K562 (cell line): ENCODE data around the gene OR52M1. TPM values are rescaled to one million over a fixed set of nuclear protein-coding genes. Genes with fewer than 3 reads are reported as not detected.

Experiments
- ATAC-seq: fragments of 200-7000 bp; cut with Tn5 transposase; 3 replicates; pipeline ENCODE4 v1.9.1; 2020; ENCODE audit warnings: moderate library complexity
- BruUV-seq: library from RNA; stranded (reverse); fragments of 400-500 nt; replicated peaks from 2 replicates; lab custom pipeline; 2021; lab: Mats Ljungman, UMichigan
- CTCF ChIA-PET: fragments of 300-600 bp; formaldehyde crosslinking; extraction: SDS; loops from one replicate; lab custom pipeline; 2021; ENCODE audit warnings: low intra/inter-chr PET ratio; lab: Yijun Ruan, JAX
- POLR2A ChIA-PET: fragments of 300-600, 350-650 bp; sonication (Branson Sonifier 250); formaldehyde crosslinking; extraction: SDS; loops from one replicate; lab custom pipeline; 2021; ENCODE audit warnings: antibody characterized with exemption, inconsistent platforms; lab: Yijun Ruan, JAX
- DNase-seq, 4 experiments: peaks; one replicate each; pipeline versions ENCODE4 v3.0.0 to v3.0.0-alpha.2; 2011 to 2018; ENCODE audit warnings: low spot score in 3 of 4, mixed read lengths in 3 of 4; ENCODE audit errors: extremely low read depth in 1 of 4
- FAIRE-seq: peaks from 2 replicates; lab custom pipeline; 2011; peaks lifted over from hg19 to GRCh38; lab: Jason Lieb, UNC
- H2AFZ ChIP-seq: 2 replicates; pipeline ENCODE4 v1.6.0; 2011; ENCODE audit warnings: low read depth, low read length, control low read depth, inconsistent platforms
- H3K27ac ChIP-seq: fragments of 200-600 bp; 3 replicates; pipeline ENCODE4 v1.8.0; 2011; ENCODE audit warnings: low read depth, mild to moderate bottlenecking, control low read depth, inconsistent platforms, low read length, moderate library complexity, mixed read lengths; ENCODE audit errors: extremely low read depth
- H3K27me3 ChIP-seq, 2 experiments: fragments of 300-600 bp in 1 of 2; 2 replicates in 1 of 2; 3 replicates in 1 of 2; pipeline versions ENCODE4 v1.6.0 to v1.8.0; 2011; ENCODE audit warnings: inconsistent platforms in 2 of 2, low read length in 2 of 2, mild to moderate bottlenecking in 1 of 2, mixed read lengths in 1 of 2, moderate library complexity in 1 of 2; ENCODE audit not compliant: control insufficient read depth in 2 of 2, insufficient read depth in 2 of 2
- H3K36me3 ChIP-seq: fragments of 300-600 bp; 3 replicates; pipeline ENCODE4 v1.8.0; 2011; ENCODE audit warnings: mild to moderate bottlenecking, low read length, inconsistent platforms; ENCODE audit not compliant: control insufficient read depth, insufficient read depth
- H3K4me1 ChIP-seq, 2 experiments: fragments of 200-600 bp in 1 of 2; replicated peaks in 1 of 2; 2 replicates in 1 of 2; 3 replicates in 1 of 2; pipeline versions ENCODE4 v1.5.1 to v1.8.0; 2011; ENCODE audit warnings: inconsistent platforms in 2 of 2, low read length in 2 of 2, mild to moderate bottlenecking in 1 of 2, mixed read lengths in 1 of 2, moderate library complexity in 1 of 2; ENCODE audit not compliant: control insufficient read depth in 2 of 2, insufficient read depth in 2 of 2
- H3K4me2 ChIP-seq: 2 replicates; pipeline ENCODE4 v1.6.1; 2011; ENCODE audit warnings: low read length, control low read depth, inconsistent platforms, mixed read lengths; ENCODE audit not compliant: insufficient read depth
- H3K4me3 ChIP-seq: fragments of 200-600 bp; sonication (generic), shearing (Covaris generic); 2 replicates; pipeline ENCODE4 v1.5.1; 2016; ENCODE audit warnings: control low read depth, inconsistent platforms
- H3K79me2 ChIP-seq: fragments of 200-600 bp; 3 replicates; pipeline ENCODE4 v1.8.0; 2011; ENCODE audit warnings: low read length, inconsistent platforms; ENCODE audit not compliant: control insufficient read depth, insufficient read depth
- H3K9ac ChIP-seq, 2 experiments: 2 replicates each; pipeline versions ENCODE4 v1.6.0 to v1.6.1; 2011; ENCODE audit warnings: low read depth in 2 of 2, low read length in 2 of 2, control low read depth in 1 of 2, inconsistent platforms in 1 of 2, mild to moderate bottlenecking in 1 of 2, mixed read lengths in 1 of 2; ENCODE audit not compliant: insufficient read depth in 1 of 2
- H3K9me1 ChIP-seq: one replicate; pipeline ENCODE4 v1.6.0; 2011; ENCODE audit warnings: inconsistent platforms, mild to moderate bottlenecking, low read length, moderate library complexity; ENCODE audit not compliant: control insufficient read depth, insufficient read depth
- H3K9me3 ChIP-seq: replicated peaks from 2 replicates; pipeline ENCODE4 v1.5.1; 2011; ENCODE audit warnings: low read depth, low read length, inconsistent platforms; ENCODE audit not compliant: control insufficient read depth, insufficient read depth
- H4K20me1 ChIP-seq: replicated peaks from 2 replicates; pipeline ENCODE4 v1.6.1; 2011; ENCODE audit warnings: low read length, inconsistent platforms, mixed read lengths; ENCODE audit not compliant: control insufficient read depth, insufficient read depth
- HDAC2 ChIP-seq: fragments of 450-650 bp; IDR thresholded peaks from 2 replicates; pipeline ENCODE4 v1.6.1; 2016; ENCODE audit warnings: mild to moderate bottlenecking
- LCOR ChIP-seq: sonication (generic); formaldehyde crosslinking; IDR thresholded peaks from 2 replicates; pipeline ENCODE4 v1.8.0; 2022; ENCODE audit warnings: mild to moderate bottlenecking, missing genetic modification reagents
- MAFG ChIP-seq: fragments of 450-650 bp; conservative IDR thresholded peaks from 2 replicates; pipeline ENCODE4 v1.6.1; 2016; ENCODE audit warnings: missing genetic modification characterization, missing compliant biosample characterization
- PHTF2 ChIP-seq: fragments of 250-450 bp; sonication (Bioruptor Pico); IDR thresholded peaks from 2 replicates; pipeline ENCODE4 v1.5.0; 2021; ENCODE audit warnings: mild to moderate bottlenecking
- RCOR1 ChIP-seq, 2 experiments: IDR thresholded peaks; 2 replicates each; pipeline ENCODE4 v1.6.1; 2012; ENCODE audit warnings: low read depth in 2 of 2, low read length in 2 of 2, borderline replicate concordance in 1 of 2, improper control_type of control experiment in 1 of 2
- SP2 ChIP-seq: IDR thresholded peaks from 2 replicates; pipeline ENCODE4 v1.6.1; 2011; ENCODE audit warnings: mild to moderate bottlenecking, low read depth, low read length, moderate library complexity; ENCODE audit not compliant: poor library complexity, severe bottlenecking; ENCODE audit errors: extremely low read depth
- STAT5B ChIP-seq: fragments of 250-450 bp; sonication (Bioruptor Pico); IDR thresholded peaks from 2 replicates; pipeline ENCODE4 v1.8.0; 2021; ENCODE audit warnings: mild to moderate bottlenecking, inconsistent platforms
- ZEB2 ChIP-seq: fragments of 450-650 bp; IDR thresholded peaks from 2 replicates; pipeline ENCODE4 v1.6.1; 2016
- ZFP1 ChIP-seq: fragments of 450-650 bp; formaldehyde crosslinking; IDR thresholded peaks from 2 replicates; pipeline ENCODE4 v1.4.0; 2020; ENCODE audit warnings: mild to moderate bottlenecking, mixed read lengths
- WGBS: fragments of 100-300 bp; shearing (Covaris generic); methylation state at CpG from one replicate; pipeline ENCODE4 v1.1.6; 2016; ENCODE audit warnings: low coverage, mixed read lengths; ENCODE audit not compliant: insufficient coverage; ENCODE audit errors: missing lambda C conversion rate; 5-methylcytosine and 5-hydroxymethylcytosine counted together
- in situ Hi-C: fragments of 300-500 bp; cut with MboI; formaldehyde crosslinking; loops from 4 replicates; pipeline ENCODE4 v1.15.0; 2018; ENCODE audit warnings: inconsistent platforms, mixed read lengths
- intact Hi-C: fragments of 100-400 bp; cut with micrococcal nuclease; formaldehyde crosslinking; loops from 2 replicates; pipeline ENCODE4 v1.14.2; 2022
- polyA plus RNA-seq, 8 experiments: library from polyadenylated mRNA; depleted of rRNA in 4 of 8; stranded (reverse) in 5 of 8; unstranded in 3 of 8; fragments of >200 nt; fragmentation: Nextera tagmentation in 2 of 8; fragmentation: Illumina TruSeq in 1 of 8; extraction: Ambion mirVana in 2 of 8; extraction: Trizol in 1 of 8; gene quantifications; 2 replicates each; pipeline versions ENCODE4 v1.2.1 to v1.2.3, GENCODE V29; 2011 to 2014; ENCODE audit warnings: inconsistent platforms in 1 of 8, missing spikeins in 1 of 8
- total RNA-seq, 7 experiments: library from RNA; depleted of rRNA in 6 of 7; stranded (reverse); fragments of >200 nt in 6 of 7; fragmentation: Illumina TruSeq in 2 of 7; extraction: Trizol in 2 of 7; gene quantifications; 2 replicates each; pipeline versions ENCODE4 v1.2.1 to v1.2.3, GENCODE V29; 2011 to 2021; ENCODE audit warnings: low replicate concordance in 1 of 7
- TF ChIP-seq, protein P1 (sequence below): fragments of 450-650 bp; IDR thresholded peaks from 2 replicates; pipeline ENCODE4 v1.6.1; 2016; ENCODE audit warnings: low read depth, mild to moderate bottlenecking, moderate library complexity

Gene OR52M1
- total and polyA plus RNA-seq, 9 of the 15 experiments (the other 6 are each of a cell fraction or from before 2014, with no cell fraction given) = not detected

DNA sequence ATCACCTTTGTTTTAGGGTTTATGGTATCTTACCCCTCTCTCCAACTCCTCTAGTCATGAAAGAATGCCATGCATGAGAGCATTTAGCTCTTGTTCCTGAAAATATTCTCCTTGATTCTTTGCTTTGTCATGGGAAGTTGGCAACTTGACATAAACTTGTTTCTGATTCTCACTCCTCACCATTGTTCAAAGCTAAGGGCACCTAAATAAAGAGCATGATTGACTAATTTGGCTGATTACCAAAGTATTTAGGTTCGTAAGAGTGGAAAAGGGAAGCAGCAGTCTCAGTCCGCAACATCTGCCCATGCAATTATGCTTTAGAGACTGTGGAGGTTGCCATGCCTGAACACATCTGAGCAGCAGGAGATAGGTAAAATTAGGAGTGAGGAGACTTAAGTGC is 36.1 kb upstream of the OR52M1 start:
- FAIRE-seq (no peak), DNase-seq (no peak), ATAC-seq (no peak)
- H3K4me2 ChIP-seq = no peak overlapping the region
- H3K27ac ChIP-seq = no peak overlapping the region
- H3K9ac ChIP-seq = no peak overlapping the region
- in situ Hi-C loops = no loop called here
- H4K20me1 ChIP-seq = no peaks in the 10 kb centered on the region
- no peaks in the 10 kb centered on the region for H3K27me3 ChIP-seq
- whole genome bisulfite sequencing = 14% methylated on average over 2 of the region's 2 CpGs
- no peaks in the 10 kb centered on the region for H3K9me3 ChIP-seq
- ChIA-PET POLR2A (interaction anchor here (1.5 kb wide), 1 partner anchor 15 kb away, joined by 4 read pairs; no protein-coding TSS in a partner anchor), CTCF (no interaction called here)
- no peaks in the 10 kb centered on the region for H3K4me1 ChIP-seq
- H3K79me2 ChIP-seq = no peaks in the 10 kb centered on the region
- H2AFZ ChIP-seq = no peak overlapping the region
- no TSS peak for BruUV-seq
- intact Hi-C loops = no loop called here
- H3K36me3 ChIP-seq = no peaks in the 10 kb centered on the region
- no peak for TF ChIP-seq ZFP1 (CRISPR knock-in tag)
- no peak for TF ChIP-seq STAT5B (CRISPR knock-in tag)
- TF ChIP-seq LCOR = no peak
- no peak for TF ChIP-seq MAFG (tag)
- TF ChIP-seq HDAC2 = no peak
- no peak for TF ChIP-seq PHTF2 (CRISPR knock-in tag)
- TF ChIP-seq ZEB2 = no peak
- TF ChIP-seq RCOR1 (IDR thresholded peaks at IDR 0.05; ENCODE audit: borderline replicate concordance in 1 of 2, low read depth in 2 of 2, low read length in 2 of 2) = no peak
- no peak for TF ChIP-seq SP2
- TF ChIP-seq, protein P1, sequence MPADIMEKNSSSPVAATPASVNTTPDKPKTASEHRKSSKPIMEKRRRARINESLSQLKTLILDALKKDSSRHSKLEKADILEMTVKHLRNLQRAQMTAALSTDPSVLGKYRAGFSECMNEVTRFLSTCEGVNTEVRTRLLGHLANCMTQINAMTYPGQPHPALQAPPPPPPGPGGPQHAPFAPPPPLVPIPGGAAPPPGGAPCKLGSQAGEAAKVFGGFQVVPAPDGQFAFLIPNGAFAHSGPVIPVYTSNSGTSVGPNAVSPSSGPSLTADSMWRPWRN = no peak
- H3K9me1 ChIP-seq = no peaks in the 10 kb centered on the region
- H3K4me3 ChIP-seq = no peak overlapping the region
